ENCODE results near the gene MAFG.

DNA sequence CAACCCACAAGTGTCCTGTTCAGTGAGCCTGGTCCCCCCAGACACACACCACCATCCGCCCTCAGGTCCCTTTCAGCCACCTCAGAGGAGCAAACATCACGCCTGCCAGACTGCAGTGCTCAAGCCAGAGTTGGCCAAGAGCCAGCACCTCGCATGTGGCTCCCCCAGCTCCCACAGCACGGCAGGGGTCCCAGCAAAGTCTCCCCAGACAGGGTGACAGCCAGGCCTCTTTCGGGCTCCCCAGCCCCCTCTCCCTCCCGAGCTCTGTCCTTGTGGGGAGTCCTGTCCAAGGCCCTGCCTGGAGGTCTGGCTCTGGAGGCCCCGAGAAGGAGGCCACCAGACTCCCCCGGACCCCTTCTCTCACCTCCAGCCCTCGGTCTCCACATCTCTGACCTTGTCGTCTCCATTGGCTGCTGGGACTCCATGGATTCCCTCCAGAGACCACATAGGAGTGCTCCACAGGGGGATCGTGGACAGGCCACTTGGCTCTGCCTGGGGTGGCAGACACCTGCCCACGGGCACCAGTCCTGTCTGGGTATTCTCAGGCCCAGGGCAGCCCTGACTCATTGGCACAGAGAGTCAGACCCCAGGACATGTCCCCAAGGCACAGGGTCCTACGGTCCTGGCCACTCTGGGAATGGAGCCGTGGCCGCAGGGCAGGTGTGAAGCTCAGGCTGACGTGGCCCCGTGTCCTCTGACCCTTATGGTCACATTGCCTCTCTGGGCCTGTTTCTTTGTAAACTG is 21.3 kb upstream of the MAFG start:
- TF ChIP-seq ISL1 (CRISPR knock-in tag; IDR thresholded peaks at IDR 0.05), result no peak
- TF ChIP-seq ZFP3 (CRISPR knock-in tag; IDR thresholded peaks at IDR 0.05), result no peak
- TF ChIP-seq RARB (CRISPR knock-in tag; IDR thresholded peaks at IDR 0.05), result no peak
- no peak for TF ChIP-seq CSDC2 (CRISPR knock-in tag; IDR thresholded peaks at IDR 0.05)
- TF ChIP-seq, protein P1, sequence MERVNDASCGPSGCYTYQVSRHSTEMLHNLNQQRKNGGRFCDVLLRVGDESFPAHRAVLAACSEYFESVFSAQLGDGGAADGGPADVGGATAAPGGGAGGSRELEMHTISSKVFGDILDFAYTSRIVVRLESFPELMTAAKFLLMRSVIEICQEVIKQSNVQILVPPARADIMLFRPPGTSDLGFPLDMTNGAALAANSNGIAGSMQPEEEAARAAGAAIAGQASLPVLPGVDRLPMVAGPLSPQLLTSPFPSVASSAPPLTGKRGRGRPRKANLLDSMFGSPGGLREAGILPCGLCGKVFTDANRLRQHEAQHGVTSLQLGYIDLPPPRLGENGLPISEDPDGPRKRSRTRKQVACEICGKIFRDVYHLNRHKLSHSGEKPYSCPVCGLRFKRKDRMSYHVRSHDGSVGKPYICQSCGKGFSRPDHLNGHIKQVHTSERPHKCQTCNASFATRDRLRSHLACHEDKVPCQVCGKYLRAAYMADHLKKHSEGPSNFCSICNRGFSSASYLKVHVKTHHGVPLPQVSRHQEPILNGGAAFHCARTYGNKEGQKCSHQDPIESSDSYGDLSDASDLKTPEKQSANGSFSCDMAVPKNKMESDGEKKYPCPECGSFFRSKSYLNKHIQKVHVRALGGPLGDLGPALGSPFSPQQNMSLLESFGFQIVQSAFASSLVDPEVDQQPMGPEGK (CRISPR knock-in tag; IDR thresholded peaks at IDR 0.05; ENCODE audit: borderline replicate concordance), result no peak
- TF ChIP-seq TOX (CRISPR knock-in tag; IDR thresholded peaks at IDR 0.05; ENCODE audit: borderline replicate concordance), result no peak
- TF ChIP-seq, protein P2, sequence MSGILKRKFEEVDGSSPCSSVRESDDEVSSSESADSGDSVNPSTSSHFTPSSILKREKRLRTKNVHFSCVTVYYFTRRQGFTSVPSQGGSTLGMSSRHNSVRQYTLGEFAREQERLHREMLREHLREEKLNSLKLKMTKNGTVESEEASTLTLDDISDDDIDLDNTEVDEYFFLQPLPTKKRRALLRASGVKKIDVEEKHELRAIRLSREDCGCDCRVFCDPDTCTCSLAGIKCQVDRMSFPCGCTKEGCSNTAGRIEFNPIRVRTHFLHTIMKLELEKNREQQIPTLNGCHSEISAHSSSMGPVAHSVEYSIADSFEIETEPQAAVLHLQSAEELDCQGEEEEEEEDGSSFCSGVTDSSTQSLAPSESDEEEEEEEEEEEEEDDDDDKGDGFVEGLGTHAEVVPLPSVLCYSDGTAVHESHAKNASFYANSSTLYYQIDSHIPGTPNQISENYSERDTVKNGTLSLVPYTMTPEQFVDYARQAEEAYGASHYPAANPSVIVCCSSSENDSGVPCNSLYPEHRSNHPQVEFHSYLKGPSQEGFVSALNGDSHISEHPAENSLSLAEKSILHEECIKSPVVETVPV (CRISPR knock-in tag; IDR thresholded peaks at IDR 0.05), result no peak
- no peak for TF ChIP-seq TCF4 (CRISPR knock-in tag; IDR thresholded peaks at IDR 0.05; ENCODE audit: borderline replicate concordance)
- no peak for TF ChIP-seq ZNF565 (CRISPR knock-in tag; conservative IDR thresholded peaks at IDR 0.05; ENCODE audit: low read depth)
